Measurements from ENCODE around the gene IL36A.

Gene IL36A

DNA sequence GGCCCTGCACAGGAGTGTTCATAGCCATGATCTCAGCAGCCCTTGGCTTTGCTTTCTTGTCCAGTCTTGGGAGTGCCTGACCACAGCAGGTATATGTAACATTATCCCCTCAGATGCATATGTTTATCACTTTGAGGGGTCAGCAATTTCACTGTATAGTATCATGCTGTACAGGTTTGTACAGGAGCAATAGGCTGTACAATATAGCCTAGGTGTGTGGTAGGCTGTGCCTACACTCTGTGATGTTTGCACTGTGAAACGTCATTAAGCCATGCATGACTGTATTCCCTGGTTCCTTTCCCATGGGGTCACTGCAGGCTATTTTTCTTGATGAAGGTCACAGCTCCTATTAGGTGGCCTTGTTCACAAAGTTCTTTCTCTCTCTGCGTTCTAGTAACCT, 32.1 kb upstream of the IL36A start:
- Histone ChIP-seq H2AFZ (ENCODE audit: low read depth) (no peak overlapping the region), H3K36me3 (ENCODE audit: insufficient read depth) (no peaks in the 10 kb centered on the region), H3K4me1 (ENCODE audit: low read depth, poor library complexity, severe bottlenecking) (no peaks in the 10 kb centered on the region), H3K4me2 (no peak overlapping the region), H3K27ac (no peak overlapping the region), H3K27me3 (ENCODE audit: insufficient read depth, low read depth) (no peaks in the 10 kb centered on the region), H3K4me3 (IDR thresholded peaks at IDR 0.05; ENCODE audit: insufficient read depth, low read depth, low read length) (no peak overlapping the region), H3K9ac (no peak overlapping the region), H4K20me1 (ENCODE audit: insufficient read depth) (no peaks in the 10 kb centered on the region), H3K79me2 (ENCODE audit: insufficient read depth, low read depth) (no peaks in the 10 kb centered on the region)
- TF ChIP-seq, protein P1, sequence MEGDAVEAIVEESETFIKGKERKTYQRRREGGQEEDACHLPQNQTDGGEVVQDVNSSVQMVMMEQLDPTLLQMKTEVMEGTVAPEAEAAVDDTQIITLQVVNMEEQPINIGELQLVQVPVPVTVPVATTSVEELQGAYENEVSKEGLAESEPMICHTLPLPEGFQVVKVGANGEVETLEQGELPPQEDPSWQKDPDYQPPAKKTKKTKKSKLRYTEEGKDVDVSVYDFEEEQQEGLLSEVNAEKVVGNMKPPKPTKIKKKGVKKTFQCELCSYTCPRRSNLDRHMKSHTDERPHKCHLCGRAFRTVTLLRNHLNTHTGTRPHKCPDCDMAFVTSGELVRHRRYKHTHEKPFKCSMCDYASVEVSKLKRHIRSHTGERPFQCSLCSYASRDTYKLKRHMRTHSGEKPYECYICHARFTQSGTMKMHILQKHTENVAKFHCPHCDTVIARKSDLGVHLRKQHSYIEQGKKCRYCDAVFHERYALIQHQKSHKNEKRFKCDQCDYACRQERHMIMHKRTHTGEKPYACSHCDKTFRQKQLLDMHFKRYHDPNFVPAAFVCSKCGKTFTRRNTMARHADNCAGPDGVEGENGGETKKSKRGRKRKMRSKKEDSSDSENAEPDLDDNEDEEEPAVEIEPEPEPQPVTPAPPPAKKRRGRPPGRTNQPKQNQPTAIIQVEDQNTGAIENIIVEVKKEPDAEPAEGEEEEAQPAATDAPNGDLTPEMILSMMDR (conservative IDR thresholded peaks at IDR 0.05; ENCODE audit: low read depth, low read length), result no peak

GRCh38 chr2:112977559-112978056, 27.7 kb upstream of the IL36A start, which contains the start of gene IL36G:
Gene IL36G, plus strand, starts transcription at chr2:112978006. Its CDS starts 633 bp downstream, at chr2:112978639.
- Histone ChIP-seq H3K4me3 (IDR thresholded peaks at IDR 0.05; ENCODE audit: insufficient read depth, low read depth, low read length) (no peak within 1 kb of the TSS), H3K4me2 (no peak within 1 kb of the TSS), H3K36me3 (ENCODE audit: insufficient read depth) (no peaks in the 10 kb centered on the region), H3K27me3 (ENCODE audit: insufficient read depth, low read depth) (no peaks in the 10 kb centered on the region), H2AFZ (ENCODE audit: low read depth) (no peak within 1 kb of the TSS), H3K9ac (no peak within 1 kb of the TSS), H3K4me1 (ENCODE audit: low read depth, poor library complexity, severe bottlenecking) (no peaks in the 10 kb centered on the region), H3K27ac (no peak within 1 kb of the TSS), H4K20me1 (ENCODE audit: insufficient read depth) (no peaks in the 10 kb centered on the region), H3K79me2 (ENCODE audit: insufficient read depth, low read depth) (no peaks in the 10 kb centered on the region)
- TF ChIP-seq, protein P1 (conservative IDR thresholded peaks at IDR 0.05; ENCODE audit: low read depth, low read length), result no peak

GRCh38 chr2:112979731-112980130, 25.5 kb upstream of the IL36A start:
- TF ChIP-seq, protein P1 (conservative IDR thresholded peaks at IDR 0.05; ENCODE audit: low read depth, low read length), result no peak

GRCh38 chr2:112980537-112980936, 24.7 kb upstream of the IL36A start:
- Histone ChIP-seq H3K9ac (no peak overlapping the region), H3K27me3 (ENCODE audit: insufficient read depth, low read depth) (no peaks in the 10 kb centered on the region), H3K4me1 (ENCODE audit: low read depth, poor library complexity, severe bottlenecking) (no peaks in the 10 kb centered on the region), H3K36me3 (ENCODE audit: insufficient read depth) (no peaks in the 10 kb centered on the region), H3K27ac (no peak overlapping the region), H3K4me2 (no peak overlapping the region), H3K4me3 (IDR thresholded peaks at IDR 0.05; ENCODE audit: insufficient read depth, low read depth, low read length) (no peak overlapping the region), H3K79me2 (ENCODE audit: insufficient read depth, low read depth) (no peaks in the 10 kb centered on the region), H4K20me1 (ENCODE audit: insufficient read depth) (no peaks in the 10 kb centered on the region), H2AFZ (ENCODE audit: low read depth) (no peak overlapping the region)
- TF ChIP-seq, protein P1 (conservative IDR thresholded peaks at IDR 0.05; ENCODE audit: low read depth, low read length), result no peak

More at GRCh38 chr2:112979731-112980130, 25.5 kb upstream of the IL36A start:
- Histone ChIP-seq H3K36me3 (ENCODE audit: insufficient read depth) (no peaks in the 10 kb centered on the region), H3K79me2 (ENCODE audit: insufficient read depth, low read depth) (no peaks in the 10 kb centered on the region), H3K4me2 (no peak overlapping the region), H3K27ac (no peak overlapping the region), H3K4me3 (IDR thresholded peaks at IDR 0.05; ENCODE audit: insufficient read depth, low read depth, low read length) (no peak overlapping the region), H3K9ac (no peak overlapping the region), H4K20me1 (ENCODE audit: insufficient read depth) (no peaks in the 10 kb centered on the region), H3K27me3 (ENCODE audit: insufficient read depth, low read depth) (no peaks in the 10 kb centered on the region), H2AFZ (ENCODE audit: low read depth) (no peak overlapping the region), H3K4me1 (ENCODE audit: low read depth, poor library complexity, severe bottlenecking) (no peaks in the 10 kb centered on the region)

Measured in KMS-11 (cell line).